GM10847 (cell line): Measurements from ENCODE around the gene SART1.

Experiments
- POLR2A ChIP-seq: IDR thresholded peaks from 2 replicates; pipeline ENCODE4 v1.6.1; 2011; ENCODE audit not compliant: insufficient read length; ENCODE audit errors: extremely low read depth

Gene SART1

GRCh38 chr11:66015454-66015881 is 53.9 kb downstream of the SART1 start:
- no peak for TF ChIP-seq POLR2A

GRCh38 chr11:66015936-66016792 is 54.6 kb downstream of the SART1 start:
- no peak for TF ChIP-seq POLR2A

GRCh38 chr11:66016793-66017177 is 55.3 kb downstream of the SART1 start:
- TF ChIP-seq POLR2A: no peak

- TF ChIP-seq POLR2A: no peak
These were observed 55.8 kb downstream of the SART1 start for GRCh38 chr11:66017321-66017720.

GRCh38 chr11:66020212-66020611 is 58.7 kb downstream of the SART1 start:
- TF ChIP-seq POLR2A: no peak

- TF ChIP-seq POLR2A: no peak
These were observed 59.3 kb downstream of the SART1 start for GRCh38 chr11:66020618-66021357.

GRCh38 chr11:66022401-66023185 is 61.1 kb downstream of the SART1 start:
- no peak for TF ChIP-seq POLR2A

GRCh38 chr11:66026017-66026529 is 64.5 kb downstream of the SART1 start, which contains the start of gene CATSPER1:
Gene CATSPER1, minus strand, starts transcription at chr11:66026479. Its CDS starts 100 bp downstream, at chr11:66026379.
- TF ChIP-seq POLR2A: no peak
